HG03432 (cell line): ENCODE measurements around the gene ZNF91.
"Not testable (repeated sequence)": the region's sequence is repeated elsewhere in the genome, so short reads cannot be mapped to it uniquely, and the experiment has no call there.

Experiments
- ATAC-seq: cut with Tn5 transposase; IDR thresholded peaks from one replicate; pipeline ENCODE4 v1.9.1; 2021; ENCODE audit warnings: mild to moderate bottlenecking, moderate library complexity; ENCODE audit not compliant: unreplicated experiment

ZNF91 gene

DNA sequence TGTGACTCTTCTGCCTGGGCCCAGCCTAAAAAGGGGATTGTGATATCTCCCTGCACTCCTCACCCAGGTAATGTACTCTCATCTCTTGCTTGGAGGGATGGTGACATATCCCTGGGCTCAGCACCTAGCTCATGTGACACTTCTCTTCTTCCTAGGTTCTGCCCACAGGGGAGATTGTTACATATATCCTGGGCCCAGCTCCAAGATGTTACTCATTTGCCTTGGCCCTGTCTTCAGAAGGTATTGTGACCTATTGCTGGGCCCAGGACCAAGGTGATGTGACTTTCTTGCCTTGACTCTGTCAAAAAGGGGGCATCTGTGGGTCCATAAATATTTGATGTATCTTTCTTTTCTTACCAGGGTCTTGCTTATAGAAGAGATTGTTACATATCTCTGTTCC lies 73.9 kb downstream of the ZNF91 start:
- not testable (repeated sequence) for ATAC-seq

DNA sequence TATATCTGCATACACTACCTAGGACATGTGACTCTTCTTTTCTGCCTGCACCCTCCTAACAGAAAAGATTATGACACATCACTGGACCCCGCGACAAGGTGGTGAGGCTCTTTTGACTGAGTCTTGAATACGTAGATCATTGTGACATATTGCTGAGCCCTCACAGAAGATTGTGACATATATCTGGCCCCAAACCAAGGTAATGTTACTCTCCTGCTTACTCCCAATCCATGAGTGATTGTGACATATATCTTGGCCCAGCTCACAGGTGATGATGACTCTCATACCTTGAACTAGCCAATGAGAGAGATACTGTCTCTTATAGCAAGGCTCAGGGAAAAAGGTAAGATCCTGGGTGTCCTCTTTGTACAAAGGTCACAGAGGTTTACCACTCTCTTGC lies 75.7 kb downstream of the ZNF91 start:
- not testable (repeated sequence) for ATAC-seq

DNA sequence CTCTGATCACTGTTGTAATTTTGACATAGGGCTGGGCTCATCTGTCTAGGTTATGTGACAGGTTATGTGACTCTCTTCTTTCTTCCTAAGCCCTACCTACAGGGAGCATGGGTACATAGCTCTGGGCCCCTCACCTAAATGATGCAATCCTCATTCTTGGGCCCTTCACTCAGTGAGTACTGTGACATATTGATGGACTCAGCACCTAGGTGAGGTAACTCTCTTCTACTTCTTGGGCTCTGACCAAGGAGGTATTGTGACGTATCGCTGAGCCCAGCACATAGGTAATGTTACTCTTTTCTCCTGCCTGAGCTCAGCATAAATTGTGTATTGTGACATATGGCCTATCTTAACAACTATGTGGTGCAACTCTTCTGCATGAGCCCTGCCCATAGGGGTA lies 76.3 kb downstream of the ZNF91 start:
- not testable (repeated sequence) for ATAC-seq

DNA sequence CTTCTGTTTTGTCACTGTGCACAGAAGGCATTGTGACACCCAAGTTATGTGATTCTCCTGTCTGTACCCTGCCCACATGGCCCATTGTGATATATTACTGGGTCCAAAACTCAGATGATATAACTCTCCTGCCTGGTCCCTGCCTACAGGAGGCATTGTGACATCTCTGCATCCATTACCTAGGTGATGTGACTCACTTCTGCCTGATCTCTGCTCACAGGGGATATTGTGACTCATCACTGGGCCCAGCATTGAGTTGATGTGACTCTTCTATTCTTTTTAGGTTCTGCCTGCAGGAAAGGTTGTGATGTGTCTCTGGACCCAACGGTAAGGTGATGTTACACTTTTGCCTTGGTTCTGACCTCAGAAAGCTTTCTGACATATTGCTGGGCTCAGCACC lies 77.1 kb downstream of the ZNF91 start:
- ATAC-seq, result no peak

DNA sequence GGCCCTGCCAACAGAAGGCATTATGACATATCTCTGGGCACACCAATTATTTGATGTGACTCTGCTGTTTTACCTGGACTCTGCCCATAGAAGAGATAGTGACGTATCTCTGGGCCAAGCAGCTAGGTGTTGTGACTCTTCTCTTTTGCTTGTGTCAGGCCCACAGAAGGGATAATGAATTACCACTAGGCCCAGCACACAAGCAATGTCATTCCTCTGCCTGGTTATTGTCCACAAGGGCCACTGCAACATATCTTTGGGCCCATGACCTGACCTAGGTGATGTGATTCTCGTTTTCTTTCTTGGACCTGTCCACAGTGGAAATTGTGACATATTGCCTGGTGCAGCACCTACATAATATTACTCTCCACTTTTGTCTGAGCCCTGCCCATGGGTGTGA lies 80.0 kb downstream of the ZNF91 start:
- ATAC-seq, result no peak

DNA sequence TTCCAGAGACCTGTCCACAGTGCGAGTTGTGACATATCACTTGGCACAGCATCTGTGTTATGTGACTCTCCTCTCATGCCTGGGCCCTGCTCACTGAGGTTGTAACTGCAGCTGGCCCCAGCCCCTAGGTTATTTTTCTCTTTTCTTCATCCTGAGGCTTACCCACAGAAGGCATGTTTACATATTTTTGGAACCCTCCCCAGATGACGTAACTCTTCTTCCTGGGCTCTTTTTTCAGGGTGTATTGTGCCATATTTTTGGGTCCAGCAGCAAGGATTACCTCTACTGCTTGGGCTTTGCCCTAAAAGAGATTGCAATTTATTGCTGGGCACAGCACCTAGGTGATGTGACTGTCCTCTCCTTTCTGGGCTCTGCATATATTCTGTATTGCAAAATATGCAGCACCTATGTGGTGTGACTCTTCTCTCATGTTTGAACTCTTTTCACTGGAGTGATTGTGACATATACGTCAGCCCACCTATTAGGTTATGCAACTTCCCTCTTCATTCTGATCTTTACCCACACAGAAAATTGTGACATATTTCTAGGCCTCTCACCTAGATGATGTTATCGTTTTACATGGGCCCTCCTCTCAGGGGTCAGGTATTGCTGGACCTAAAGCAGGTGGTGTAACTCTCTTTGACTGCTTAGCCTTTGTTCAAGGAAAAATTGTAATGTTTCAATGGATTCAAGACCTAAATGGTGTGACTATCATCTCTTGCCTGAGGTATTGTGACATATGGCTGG lies 80.6 kb downstream of the ZNF91 start:
- no peak for ATAC-seq

DNA sequence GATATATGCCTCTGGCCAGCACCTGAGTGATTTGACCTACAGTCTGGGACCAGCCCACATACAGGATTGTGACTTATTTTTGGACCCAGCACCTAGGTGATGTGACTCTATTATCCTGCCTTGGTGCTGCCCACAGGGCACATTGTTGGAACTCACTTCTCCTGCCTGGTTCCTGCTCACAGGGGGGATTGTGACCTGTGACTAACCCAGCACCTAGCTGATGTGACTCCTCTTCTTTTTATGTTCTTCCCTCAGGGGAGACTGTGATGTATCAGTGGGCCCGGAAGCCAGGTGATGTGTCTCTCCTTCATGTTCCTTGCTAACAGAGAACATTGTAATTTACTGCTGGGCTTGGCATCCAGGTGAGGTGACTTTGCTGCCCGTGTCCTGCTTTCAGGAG lies 82.1 kb downstream of the ZNF91 start:
- no peak for ATAC-seq

DNA sequence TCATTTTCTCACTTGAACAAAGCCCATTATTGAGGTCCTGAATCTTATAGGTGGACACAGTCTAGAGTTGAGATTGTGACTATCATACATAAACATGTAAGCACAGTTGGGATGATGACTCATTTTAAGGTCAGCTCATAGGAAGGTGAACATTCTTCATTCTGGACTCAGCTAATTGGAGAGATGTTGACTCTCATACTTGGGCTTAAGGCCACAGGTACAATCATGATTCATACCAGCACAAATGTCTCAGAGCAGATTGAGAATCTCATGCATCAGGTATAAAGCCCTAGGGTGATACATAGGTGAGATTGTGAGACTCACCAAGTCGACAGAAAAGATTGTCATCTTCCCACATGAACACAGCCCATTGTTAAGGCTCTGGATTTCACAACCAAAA lies 82.8 kb downstream of the ZNF91 start:
- ATAC-seq, result no peak

DNA sequence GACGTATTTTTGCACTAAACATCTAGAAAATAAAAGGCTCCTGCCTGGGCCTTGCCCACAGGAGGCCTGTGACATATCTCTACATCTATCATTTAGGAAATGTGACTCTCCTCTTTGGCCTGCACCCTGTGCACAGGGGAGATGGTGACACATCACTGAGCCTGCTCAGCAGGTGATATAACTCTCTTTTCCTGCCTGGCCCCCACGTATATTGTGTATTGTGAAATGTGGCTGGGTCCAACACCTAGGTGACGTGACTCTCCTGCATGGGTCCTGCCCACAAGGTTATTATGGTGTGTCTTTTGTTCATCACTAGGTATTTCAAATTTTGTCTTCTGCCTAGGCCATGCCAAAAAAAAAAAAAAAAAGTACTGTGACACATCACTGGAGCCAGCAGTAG lies 83.7 kb downstream of the ZNF91 start:
- ATAC-seq, result no peak

DNA sequence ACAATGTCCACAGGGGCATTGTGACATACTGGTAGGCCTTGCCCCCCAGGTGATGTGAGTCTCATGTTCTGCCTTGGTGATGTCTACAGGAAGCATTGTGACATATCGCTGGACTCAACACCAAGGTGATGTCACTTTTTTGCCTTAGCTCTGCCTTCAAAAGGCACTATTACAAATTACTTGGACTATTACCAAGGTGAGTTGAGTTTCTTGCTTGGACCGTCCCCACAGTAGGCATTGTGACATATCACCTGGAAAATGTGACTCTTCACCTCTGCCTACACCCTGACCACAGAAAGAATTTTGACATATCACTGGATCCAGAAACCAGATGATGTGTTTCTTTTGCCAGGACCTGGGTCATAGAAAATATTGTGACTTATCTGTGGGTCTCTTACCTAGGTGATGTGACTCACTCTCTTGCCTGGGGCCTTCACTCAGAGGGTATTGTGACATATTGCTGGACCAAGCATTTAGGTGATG lies 84.5 kb downstream of the ZNF91 start:
- no peak for ATAC-seq

DNA sequence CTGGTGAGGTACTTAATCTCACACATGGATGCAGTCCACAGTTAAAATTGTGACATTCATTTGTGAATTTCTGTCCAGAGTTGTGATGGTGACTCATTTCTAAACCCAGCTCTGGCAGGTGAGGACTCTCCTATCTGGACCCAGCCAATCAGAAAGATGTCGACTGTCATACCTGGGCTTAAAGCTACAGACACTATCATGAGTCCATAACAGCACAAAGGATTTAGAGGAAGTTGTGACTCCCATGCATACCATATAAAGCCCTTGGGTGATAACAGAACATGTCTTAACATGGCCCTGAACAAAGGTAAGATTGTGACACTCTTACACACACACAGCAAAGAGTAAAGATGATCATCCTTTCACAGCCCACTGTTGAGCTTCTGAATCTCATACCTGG lies 85.3 kb downstream of the ZNF91 start:
- no peak for ATAC-seq

DNA sequence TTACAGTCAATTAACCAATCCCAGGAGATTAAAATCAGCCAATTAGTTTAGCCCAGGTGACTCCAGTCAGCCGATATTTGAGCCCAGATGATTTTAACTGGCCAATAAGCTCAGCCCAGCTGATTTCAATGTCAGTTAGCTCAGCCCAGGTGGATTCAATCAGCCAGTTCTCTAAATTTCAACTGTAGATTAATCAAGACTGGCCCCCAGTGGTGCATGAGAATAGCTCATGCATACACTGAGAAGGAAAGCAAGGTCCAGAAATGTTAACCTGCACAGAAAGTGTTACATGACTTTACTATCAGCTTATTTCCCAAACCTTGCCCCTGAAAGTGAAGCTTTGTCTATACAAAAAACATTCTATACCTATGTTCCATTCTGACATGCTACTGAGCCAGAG lies 89.7 kb downstream of the ZNF91 start:
- no peak for ATAC-seq

DNA sequence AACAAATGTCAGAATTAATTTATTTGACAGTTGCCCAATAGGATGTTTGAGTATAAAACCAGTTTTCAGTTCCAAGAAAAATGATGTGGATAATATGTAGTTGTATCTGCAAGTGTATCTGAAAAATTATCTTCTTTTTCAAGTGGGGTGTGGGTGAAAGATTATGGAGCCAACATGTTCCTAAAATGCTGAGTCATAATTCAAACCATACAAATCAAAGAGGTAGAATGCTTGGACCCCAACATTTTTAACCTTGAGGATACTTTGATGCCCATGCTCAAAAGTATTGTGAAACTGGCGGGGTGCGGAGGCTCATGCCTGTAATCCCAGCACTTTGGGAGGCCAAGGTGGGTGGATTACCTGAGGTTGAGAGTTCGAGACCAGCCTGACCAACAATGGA lies 91.0 kb downstream of the ZNF91 start:
- no peak for ATAC-seq

DNA sequence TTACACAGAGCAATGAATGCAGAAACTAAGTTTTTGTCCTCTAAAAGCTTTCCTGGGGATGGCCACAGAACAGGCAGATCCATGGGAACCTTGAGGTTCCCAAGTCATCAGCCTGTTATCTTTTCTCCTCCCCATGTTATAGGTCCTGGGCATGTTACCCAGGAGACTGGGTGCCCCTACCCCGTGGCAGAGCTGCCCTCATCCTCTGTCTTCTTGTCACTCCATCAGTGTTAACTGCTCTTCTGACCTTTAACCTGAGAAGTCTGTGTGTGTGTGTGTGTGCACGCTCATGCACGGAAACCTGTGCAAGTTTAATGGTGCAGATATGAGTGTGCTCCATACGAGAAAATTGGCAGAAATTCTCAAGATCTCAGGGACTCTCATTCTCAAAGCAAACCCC lies 101.1 kb downstream of the ZNF91 start:
- no peak for ATAC-seq

DNA sequence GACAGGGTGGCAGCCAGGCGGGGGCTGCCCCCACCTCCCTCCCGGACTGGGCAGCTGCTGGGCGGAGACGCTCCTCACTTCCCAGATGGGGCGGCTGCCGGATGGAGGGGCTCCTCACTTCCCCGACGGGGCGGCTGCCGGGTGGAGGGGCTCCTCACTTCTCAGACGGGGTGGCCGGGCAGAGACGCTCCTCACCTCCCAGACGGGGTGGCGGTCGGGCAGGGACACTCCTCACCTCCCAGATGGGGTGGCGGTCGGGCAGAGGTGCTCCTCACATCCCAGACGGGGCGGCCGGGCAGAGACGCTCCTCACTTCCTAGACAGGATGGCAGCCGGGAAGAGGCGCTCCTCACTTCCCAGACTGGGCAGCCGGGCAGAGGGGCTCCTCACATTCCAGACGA lies 105.3 kb downstream of the ZNF91 start:
- not testable (repeated sequence) for ATAC-seq
